H1 (cell line): ENCODE data around the gene ACBD6. TPM values are rescaled to one million over a fixed set of nuclear protein-coding genes. Genes with fewer than 3 reads are reported as not detected.

Experiments used
- CTCF ChIA-PET: fragments of 300-600 bp; sonication (Branson Sonifier 250); formaldehyde crosslinking; loops from one replicate; lab custom pipeline; 2021; ENCODE audit not compliant: partially characterized antibody; lab: Charles Lee
- POLR2A ChIA-PET: fragments of 300-600 bp; sonication (Branson Sonifier 250); formaldehyde crosslinking; loops from one replicate; lab custom pipeline; 2021; ENCODE audit warnings: inconsistent platforms; ENCODE audit not compliant: partially characterized antibody; lab: Charles Lee
- DNase-seq, 2 experiments: peaks; one replicate each; pipeline versions ENCODE4 v3.0.0 to v3.0.0-alpha.2; 2010 to 2022; ENCODE audit warnings: low spot score in 2 of 2, low read depth in 1 of 2, mixed read lengths in 1 of 2
- FAIRE-seq: peaks from 2 replicates; lab custom pipeline; 2011; peaks lifted over from hg19 to GRCh38; lab: Jason Lieb, UNC
- H2AFZ ChIP-seq: 2 replicates; pipeline ENCODE4 v1.8.1; 2012; ENCODE audit warnings: low read length, inconsistent platforms
- H2AK5ac ChIP-seq: 2 replicates; pipeline ENCODE4 v1.6.1; 2013; ENCODE audit warnings: low read depth, low read length
- H2BK120ac ChIP-seq: replicated peaks from 2 replicates; pipeline ENCODE3; 2013; ENCODE audit warnings: low read depth, low read length, inconsistent platforms
- H2BK12ac ChIP-seq: 2 replicates; pipeline ENCODE4 v1.6.1; 2013; ENCODE audit warnings: low read depth, low read length
- H2BK15ac ChIP-seq: 2 replicates; pipeline ENCODE4 v1.6.1; 2013; ENCODE audit warnings: low read length
- H2BK20ac ChIP-seq: 2 replicates; pipeline ENCODE4 v1.6.1; 2013; ENCODE audit warnings: low read length
- H2BK5ac ChIP-seq: 2 replicates; pipeline ENCODE4 v1.6.1; 2013; ENCODE audit warnings: low read depth, low read length
- H3K14ac ChIP-seq: 2 replicates; pipeline ENCODE4 v1.6.1; 2013; ENCODE audit warnings: inconsistent platforms; ENCODE audit not compliant: insufficient read length
- H3K18ac ChIP-seq: 2 replicates; pipeline ENCODE4 v1.6.1; 2013; ENCODE audit warnings: low read length; ENCODE audit errors: extremely low read depth
- H3K23ac ChIP-seq: 2 replicates; pipeline ENCODE4 v1.6.1; 2013; ENCODE audit warnings: inconsistent platforms; ENCODE audit not compliant: insufficient read length
- H3K23me2 ChIP-seq: 2 replicates; pipeline ENCODE4 v1.6.1; 2013; ENCODE audit warnings: low read depth, low read length
- H3K27ac ChIP-seq: 2 replicates; pipeline ENCODE4 v1.6.1; 2011; ENCODE audit warnings: low read depth, low read length, inconsistent platforms
- H3K27me3 ChIP-seq, 4 experiments: replicated peaks in 1 of 4; 1 replicate in 1 of 4; 2 replicates in 3 of 4; pipeline versions ENCODE4 v1.6.1 to v1.8.1; 2011 to 2013; ENCODE audit warnings: low read length in 3 of 4, mild to moderate bottlenecking in 3 of 4, inconsistent platforms in 2 of 4, mixed read lengths in 2 of 4, moderate library complexity in 1 of 4; ENCODE audit not compliant: control insufficient read depth in 3 of 4, insufficient read depth in 3 of 4; ENCODE audit errors: extremely low read depth in 1 of 4
- H3K36me3 ChIP-seq, 4 experiments: 2 replicates each; pipeline versions ENCODE4 v1.6.1 to v1.8.1; 2011 to 2013; ENCODE audit warnings: mild to moderate bottlenecking in 4 of 4, low read length in 3 of 4, moderate library complexity in 2 of 4, control low read depth in 1 of 4, inconsistent platforms in 1 of 4; ENCODE audit not compliant: insufficient read depth in 4 of 4, control insufficient read depth in 2 of 4
- H3K4ac ChIP-seq: replicated peaks from 2 replicates; pipeline ENCODE3; 2013; ENCODE audit warnings: low read length, low read depth, mixed read lengths, inconsistent platforms; ENCODE audit not compliant: insufficient read length
- H3K4me1 ChIP-seq, 4 experiments: replicated peaks in 1 of 4; 1 replicate in 1 of 4; 2 replicates in 3 of 4; pipeline versions ENCODE4 v1.6.1 to v1.8.1; 2011 to 2013; ENCODE audit warnings: low read length in 3 of 4, inconsistent platforms in 2 of 4, mixed read lengths in 1 of 4; ENCODE audit not compliant: insufficient read depth in 4 of 4, control insufficient read depth in 3 of 4
- H3K4me2 ChIP-seq, 2 experiments: 2 replicates each; pipeline versions ENCODE4 v1.6.1 to v1.8.1; 2011 to 2013; ENCODE audit warnings: low read depth in 2 of 2, low read length in 2 of 2, control low read depth in 1 of 2, inconsistent platforms in 1 of 2, mild to moderate bottlenecking in 1 of 2; ENCODE audit not compliant: insufficient read depth in 1 of 2
- H3K4me3 ChIP-seq, 4 experiments: fragments of 200-600, 300-600 bp in 1 of 4; sonication (generic), shearing (Covaris generic), sonication (Bioruptor Twin) in 1 of 4; 2 replicates each; pipeline versions ENCODE4 v1.5.1 to v1.8.1; 2011 to 2016; ENCODE audit warnings: low read length in 4 of 4, low read depth in 3 of 4, control low read depth in 2 of 4, inconsistent platforms in 2 of 4, mild to moderate bottlenecking in 2 of 4, mixed read lengths in 1 of 4, moderate library complexity in 1 of 4; ENCODE audit not compliant: insufficient read depth in 2 of 4; ENCODE audit errors: extremely low read depth in 1 of 4
- H3K56ac ChIP-seq: replicated peaks from 2 replicates; pipeline ENCODE3; 2013; ENCODE audit warnings: low read depth, mild to moderate bottlenecking, mixed read lengths, low read length, inconsistent platforms; ENCODE audit not compliant: insufficient read length
- H3K79me1 ChIP-seq: 2 replicates; pipeline ENCODE4 v1.6.1; 2013; ENCODE audit warnings: low read depth, low read length, control low read depth
- H3K79me2 ChIP-seq, 2 experiments: 2 replicates each; pipeline versions ENCODE4 v1.6.1 to v1.8.1; 2012 to 2013; ENCODE audit warnings: low read length in 2 of 2, mild to moderate bottlenecking in 2 of 2, inconsistent platforms in 1 of 2; ENCODE audit not compliant: insufficient read depth in 2 of 2, control insufficient read depth in 1 of 2
- H3K9ac ChIP-seq, 4 experiments: replicated peaks in 1 of 4; 1 replicate in 1 of 4; 2 replicates in 3 of 4; pipeline versions ENCODE4 v1.6.1 to v1.8.1; 2011 to 2013; ENCODE audit warnings: low read depth in 3 of 4, low read length in 3 of 4, control low read depth in 2 of 4, mild to moderate bottlenecking in 2 of 4, moderate library complexity in 2 of 4, inconsistent platforms in 1 of 4; ENCODE audit errors: extremely low read depth in 1 of 4
- H3K9me3 ChIP-seq, 2 experiments: 2 replicates each; pipeline versions ENCODE4 v1.6.1 to v1.8.1; 2012 to 2013; ENCODE audit warnings: mild to moderate bottlenecking in 2 of 2, moderate library complexity in 2 of 2, control low read depth in 1 of 2, inconsistent platforms in 1 of 2, low read depth in 1 of 2, low read length in 1 of 2, mixed read lengths in 1 of 2; ENCODE audit not compliant: insufficient read depth in 2 of 2
- H4K20me1 ChIP-seq, 2 experiments: replicated peaks in 1 of 2; 2 replicates each; pipeline versions ENCODE3 to v1.8.1; 2011 to 2013; ENCODE audit warnings: inconsistent platforms in 2 of 2, low read length in 2 of 2, mild to moderate bottlenecking in 1 of 2; ENCODE audit not compliant: insufficient read depth in 2 of 2, control insufficient read depth in 1 of 2
- H4K5ac ChIP-seq: 2 replicates; pipeline ENCODE4 v1.6.1; 2013; ENCODE audit warnings: low read length, low read depth, mixed read lengths, inconsistent platforms; ENCODE audit not compliant: insufficient read length
- H4K8ac ChIP-seq: 2 replicates; pipeline ENCODE4 v1.8.0; 2013; ENCODE audit warnings: mild to moderate bottlenecking, moderate library complexity, low read length, inconsistent platforms; ENCODE audit not compliant: insufficient read depth; ENCODE audit errors: extremely low read depth
- H4K91ac ChIP-seq: replicated peaks from 2 replicates; pipeline ENCODE3; 2013; ENCODE audit warnings: low read length, mixed read lengths, inconsistent platforms; ENCODE audit not compliant: insufficient read length
- BACH1 ChIP-seq: IDR thresholded peaks from 2 replicates; pipeline ENCODE4 v1.6.1; 2012; ENCODE audit warnings: low read length, improper control_type of control experiment
- BRCA1 ChIP-seq: IDR thresholded peaks from 2 replicates; pipeline ENCODE4 v1.6.1; 2012; ENCODE audit warnings: low read depth, low read length, improper control_type of control experiment
- EGR1 ChIP-seq: IDR thresholded peaks from 2 replicates; pipeline ENCODE4 v1.6.1; 2011; ENCODE audit warnings: low read depth, low read length, borderline replicate concordance
- JUND ChIP-seq: IDR thresholded peaks from 2 replicates; pipeline ENCODE4 v1.6.1; 2011; ENCODE audit warnings: mild to moderate bottlenecking, improper control_type of control experiment, low read length
- POLR2A ChIP-seq, 2 experiments: IDR thresholded peaks; 1 replicate in 1 of 2; 2 replicates in 1 of 2; pipeline ENCODE4 v1.6.1; 2011; ENCODE audit warnings: low read depth in 2 of 2, low read length in 2 of 2, mild to moderate bottlenecking in 2 of 2; ENCODE audit errors: control extremely low read depth in 1 of 2
- YY1 ChIP-seq: IDR thresholded peaks from 2 replicates; pipeline ENCODE4 v1.6.1; 2011; ENCODE audit warnings: low read depth, mild to moderate bottlenecking, low read length
- WGBS, 2 experiments: shearing (Covaris generic) in 1 of 2; methylation state at CpG; one replicate each; pipeline versions ENCODE4 v1.1.6 to v1.1.7; 2013 to 2015; ENCODE audit warnings: low lambda C conversion rate in 2 of 2, mixed read lengths in 2 of 2, inconsistent platforms in 1 of 2, low coverage in 1 of 2, missing lambda C conversion rate in 1 of 2; ENCODE audit not compliant: insufficient replicate concordance in 2 of 2, insufficient coverage in 1 of 2, insufficient read length in 1 of 2; ENCODE audit errors: extremely low coverage in 1 of 2, missing lambda C conversion rate in 1 of 2; 5-methylcytosine and 5-hydroxymethylcytosine counted together
- polyA plus RNA-seq, 7 experiments: library from polyadenylated mRNA; depleted of rRNA in 3 of 7; stranded (reverse) in 5 of 7; unstranded in 2 of 7; fragments of >200 nt in 5 of 7; fragments of 200-250 nt in 2 of 7; gene quantifications; 1 replicate in 5 of 7; 2 replicates in 1 of 7; 4 replicates in 1 of 7; pipeline versions ENCODE4 v1.2.1 to v1.2.3, GENCODE V29; 2011 to 2013; ENCODE audit warnings: missing spikeins in 2 of 7, mixed read lengths in 2 of 7
- total RNA-seq: library from RNA; stranded (reverse); fragmentation: NEBNext Ultra II Directional; extraction: Animal tissue kit (Norgen Biotek cat#: 25700); gene quantifications from 2 replicates; pipeline ENCODE4 v1.2.1, GENCODE V29; 2021

ACBD6 gene
- total and polyA plus RNA-seq, 2 of the 8 experiments (the other 6 are each of a cell fraction or from before 2014, with no cell fraction given), result 52.0 to 67.7 TPM

- H3K14ac ChIP-seq, result no peak overlapping the region
- no peaks in the 10 kb centered on the region; a peak in 1 of 8 replicates for H3K36me3 ChIP-seq
- no peak overlapping the region for H2BK15ac ChIP-seq
- no peak overlapping the region for H3K4ac ChIP-seq
- H4K20me1 ChIP-seq, result no peaks in the 10 kb centered on the region
- H2BK5ac ChIP-seq, result no peak overlapping the region
- DNase-seq, result no peak
- no peak overlapping the region for H3K27ac ChIP-seq
- H3K23me2 ChIP-seq, result no peaks in the 10 kb centered on the region
- no peak overlapping the region for H2BK12ac ChIP-seq
- no peaks in the 10 kb centered on the region for H3K9me3 ChIP-seq
- POLR2A ChIA-PET, result interaction anchor here (1.1 kb wide), 1 partner anchor 33 kb away, joined by 3 read pairs; no protein-coding TSS in a partner anchor
- no peaks in the 10 kb centered on the region; a peak in 1 of 7 replicates for H3K27me3 ChIP-seq
- H4K8ac ChIP-seq, result no peak overlapping the region
- no peak overlapping the region for H3K56ac ChIP-seq
- H2AK5ac ChIP-seq, result no peak overlapping the region
- TF ChIP-seq POLR2A (IDR thresholded peaks at IDR 0.05; ENCODE audit: control extremely low read depth in 1 of 2, low read depth in 2 of 2, low read length in 2 of 2), result no peak
- no peak for TF ChIP-seq JUND
- no peak for TF ChIP-seq EGR1
- no peak for TF ChIP-seq BACH1
- no peak for TF ChIP-seq YY1
- TF ChIP-seq BRCA1, result no peak
- no peak overlapping the region for H2AFZ ChIP-seq
- no peak overlapping the region for H3K4me2 ChIP-seq
- no peak overlapping the region for H2BK20ac ChIP-seq
- no peak overlapping the region for H4K5ac ChIP-seq
- H3K4me1 ChIP-seq, result no peaks in the 10 kb centered on the region; a peak in 1 of 7 replicates
- no peak overlapping the region for H3K23ac ChIP-seq
- H4K91ac ChIP-seq, result no peak overlapping the region
- no peaks in the 10 kb centered on the region; the same call in 1 of the 2 replicates for H3K79me1 ChIP-seq
- 91% methylated on average over 4 of the region's 4 CpGs; no CpG with 5 or more reads in 1 of the 2 experiments for WGBS, 2 experiments
- no peaks in the 10 kb centered on the region for H3K79me2 ChIP-seq
- CTCF ChIA-PET, result interaction anchor here (0.9 to 2.1 kb wide), 8 partner anchors 9 to 132 kb away, joined by 3 to 7 read pairs (median 4); no protein-coding TSS in a partner anchor
- no peak overlapping the region for H3K18ac ChIP-seq
- H3K4me3 ChIP-seq, result no peak overlapping the region
- H2BK120ac ChIP-seq, result no peak overlapping the region
- no peak for FAIRE-seq
- no peak overlapping the region for H3K9ac ChIP-seq
Observed at GRCh38 chr1:180311011-180311730, 191.2 kb downstream of the ACBD6 start.
